MM.1S (cell line): Measurements from ENCODE around the gene TMEM134.

Experiments
- CTCF ChIP-seq: fragments of 300-600 bp; sonication (generic); IDR thresholded peaks from 2 replicates; pipeline ENCODE4 v1.5.1; 2016; ENCODE audit warnings: antibody characterized with exemption, low read length, mixed read lengths
- EZH2 ChIP-seq: fragments of 300-600 bp; sonication (generic); optimal IDR thresholded peaks from 2 replicates; pipeline ENCODE3; 2017; ENCODE audit warnings: low read depth, mild to moderate bottlenecking, antibody characterized with exemption, low read length, mixed read lengths
- EZH2phosphoT487 ChIP-seq: fragments of 300-600 bp; sonication (generic); IDR thresholded peaks from 2 replicates; pipeline ENCODE4 v1.6.1; 2018; ENCODE audit warnings: antibody characterized with exemption, low read length

GRCh38 chr11:67472882-67473281 lies 3.8 kb upstream of the TMEM134 start:
- no peak for TF ChIP-seq CTCF
- TF ChIP-seq EZH2 = no peak
- TF ChIP-seq EZH2phosphoT487 = no peak
